ENCODE measurements around the gene EDN1. TPM values are rescaled to one million over a fixed set of nuclear protein-coding genes. Genes with fewer than 3 reads are reported as not detected.

EDN1 gene
- 2.9 and 9.7 TPM in 2 replicates for total RNA-seq

DNA sequence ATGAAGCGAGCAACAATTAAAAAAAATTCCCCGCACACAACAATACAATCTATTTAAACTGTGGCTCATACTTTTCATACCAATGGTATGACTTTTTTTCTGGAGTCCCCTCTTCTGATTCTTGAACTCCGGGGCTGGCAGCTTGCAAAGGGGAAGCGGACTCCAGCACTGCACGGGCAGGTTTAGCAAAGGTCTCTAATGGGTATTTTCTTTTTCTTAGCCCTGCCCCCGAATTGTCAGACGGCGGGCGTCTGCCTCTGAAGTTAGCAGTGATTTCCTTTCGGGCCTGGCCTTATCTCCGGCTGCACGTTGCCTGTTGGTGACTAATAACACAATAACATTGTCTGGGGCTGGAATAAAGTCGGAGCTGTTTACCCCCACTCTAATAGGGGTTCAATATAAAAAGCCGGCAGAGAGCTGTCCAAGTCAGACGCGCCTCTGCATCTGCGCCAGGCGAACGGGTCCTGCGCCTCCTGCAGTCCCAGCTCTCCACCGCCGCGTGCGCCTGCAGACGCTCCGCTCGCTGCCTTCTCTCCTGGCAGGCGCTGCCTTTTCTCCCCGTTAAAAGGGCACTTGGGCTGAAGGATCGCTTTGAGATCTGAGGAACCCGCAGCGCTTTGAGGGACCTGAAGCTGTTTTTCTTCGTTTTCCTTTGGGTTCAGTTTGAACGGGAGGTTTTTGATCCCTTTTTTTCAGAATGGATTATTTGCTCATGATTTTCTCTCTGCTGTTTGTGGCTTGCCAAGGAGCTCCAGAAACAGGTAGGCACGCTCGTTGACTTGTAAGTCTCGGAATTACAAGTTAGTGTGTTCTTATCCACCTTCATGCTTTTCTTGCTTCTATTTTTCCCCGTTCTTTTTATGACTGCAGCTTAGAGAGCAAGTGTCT is at the start of gene EDN1:
Gene EDN1 (plus strand): TSS at position 429 of the 888 bp plus-strand sequence. CDS start 269 bp downstream, at position 698.
- peak; percentile 80 for DNase-seq (ENCODE audit: low read depth)
- FAIRE-seq = no peak
- H3K4me3 ChIP-seq (ENCODE audit: low read depth, low read length) = peak within 1 kb of the TSS; percentile 48

DNA sequence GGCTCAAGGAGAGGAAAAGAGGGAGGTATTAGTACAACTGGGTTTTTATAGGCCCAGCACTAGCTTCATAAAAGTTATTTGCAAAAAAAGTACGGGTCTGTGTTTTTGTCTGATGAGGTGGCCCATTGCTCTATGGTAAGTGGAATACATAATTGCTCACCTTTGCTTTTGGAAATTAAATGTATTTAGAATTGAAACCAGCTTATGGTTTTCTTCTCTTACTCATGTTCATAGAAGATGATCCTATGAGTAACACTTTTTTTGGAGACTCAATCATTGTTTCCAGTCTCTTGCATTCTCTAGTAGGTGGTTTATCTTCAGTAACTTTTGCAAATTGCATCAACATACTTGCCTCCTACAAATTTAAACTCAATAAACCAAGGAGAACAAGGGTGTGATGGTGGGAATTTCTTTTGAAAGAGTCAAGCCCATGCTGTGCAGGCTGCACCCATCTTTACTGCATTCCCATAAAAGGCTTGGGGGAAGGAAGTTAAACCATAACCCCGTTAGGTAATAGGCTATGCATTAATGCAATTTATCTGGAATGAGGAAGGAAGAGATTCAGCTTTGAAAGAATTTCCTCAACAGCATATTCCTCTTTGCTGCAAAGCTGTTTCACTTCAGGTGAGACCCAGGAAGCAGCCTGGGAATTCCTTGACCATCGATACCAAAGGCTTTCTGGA is 48.5 kb upstream of the EDN1 start:
- no peak for FAIRE-seq
- DNase-seq (ENCODE audit: low read depth) = peak; percentile 69
- TF ChIP-seq, protein P1, sequence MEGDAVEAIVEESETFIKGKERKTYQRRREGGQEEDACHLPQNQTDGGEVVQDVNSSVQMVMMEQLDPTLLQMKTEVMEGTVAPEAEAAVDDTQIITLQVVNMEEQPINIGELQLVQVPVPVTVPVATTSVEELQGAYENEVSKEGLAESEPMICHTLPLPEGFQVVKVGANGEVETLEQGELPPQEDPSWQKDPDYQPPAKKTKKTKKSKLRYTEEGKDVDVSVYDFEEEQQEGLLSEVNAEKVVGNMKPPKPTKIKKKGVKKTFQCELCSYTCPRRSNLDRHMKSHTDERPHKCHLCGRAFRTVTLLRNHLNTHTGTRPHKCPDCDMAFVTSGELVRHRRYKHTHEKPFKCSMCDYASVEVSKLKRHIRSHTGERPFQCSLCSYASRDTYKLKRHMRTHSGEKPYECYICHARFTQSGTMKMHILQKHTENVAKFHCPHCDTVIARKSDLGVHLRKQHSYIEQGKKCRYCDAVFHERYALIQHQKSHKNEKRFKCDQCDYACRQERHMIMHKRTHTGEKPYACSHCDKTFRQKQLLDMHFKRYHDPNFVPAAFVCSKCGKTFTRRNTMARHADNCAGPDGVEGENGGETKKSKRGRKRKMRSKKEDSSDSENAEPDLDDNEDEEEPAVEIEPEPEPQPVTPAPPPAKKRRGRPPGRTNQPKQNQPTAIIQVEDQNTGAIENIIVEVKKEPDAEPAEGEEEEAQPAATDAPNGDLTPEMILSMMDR (IDR thresholded peaks at IDR 0.05; ENCODE audit: insufficient read depth, low read length, severe bottlenecking) = no peak
- H3K36me3 ChIP-seq (ENCODE audit: control insufficient read depth, insufficient read depth, low read length) = no peaks in the 10 kb centered on the region
- H3K27me3 ChIP-seq (ENCODE audit: control insufficient read depth, insufficient read depth, low read length) = no peaks in the 10 kb centered on the region
- H3K4me3 ChIP-seq (ENCODE audit: low read depth, low read length) = no peak overlapping the region

More for the DNA sequence above, at the start of gene EDN1:
- H3K27me3 ChIP-seq (ENCODE audit: control insufficient read depth, insufficient read depth, low read length) = no peaks in the 10 kb centered on the region
- TF ChIP-seq, protein P1 (IDR thresholded peaks at IDR 0.05; ENCODE audit: insufficient read depth, low read length, severe bottlenecking) = peak; percentile 64
- H3K36me3 ChIP-seq (ENCODE audit: control insufficient read depth, insufficient read depth, low read length) = peaks cover 1% of the 10 kb centered on the region

DNA sequence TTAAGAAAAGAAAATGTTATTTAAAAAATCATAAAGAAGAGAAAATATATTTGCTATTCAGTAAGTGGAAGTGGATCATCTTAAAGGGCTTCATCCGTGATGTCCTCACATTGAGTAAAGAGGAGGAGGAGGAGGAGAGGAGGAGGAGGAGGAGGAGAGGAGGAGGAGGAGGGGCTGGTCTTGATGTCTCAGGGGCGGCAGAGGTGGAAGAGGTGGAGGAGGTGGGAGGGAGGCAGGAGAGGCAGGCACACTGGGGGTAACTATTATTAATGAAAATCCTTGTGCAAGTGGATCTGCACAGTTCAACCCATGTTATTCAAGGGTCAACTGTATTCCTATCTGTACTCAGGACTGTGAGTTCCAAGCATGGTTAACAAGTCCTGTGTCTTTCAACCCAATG is 47.0 kb upstream of the EDN1 start:
- no peak for FAIRE-seq
- no peaks in the 10 kb centered on the region for H3K27me3 ChIP-seq (ENCODE audit: control insufficient read depth, insufficient read depth, low read length)
- no peaks in the 10 kb centered on the region for H3K36me3 ChIP-seq (ENCODE audit: control insufficient read depth, insufficient read depth, low read length)
- TF ChIP-seq, protein P1 (IDR thresholded peaks at IDR 0.05; ENCODE audit: insufficient read depth, low read length, severe bottlenecking) = no peak
- DNase-seq (ENCODE audit: low read depth) = no peak
- H3K4me3 ChIP-seq (ENCODE audit: low read depth, low read length) = no peak overlapping the region

DNA sequence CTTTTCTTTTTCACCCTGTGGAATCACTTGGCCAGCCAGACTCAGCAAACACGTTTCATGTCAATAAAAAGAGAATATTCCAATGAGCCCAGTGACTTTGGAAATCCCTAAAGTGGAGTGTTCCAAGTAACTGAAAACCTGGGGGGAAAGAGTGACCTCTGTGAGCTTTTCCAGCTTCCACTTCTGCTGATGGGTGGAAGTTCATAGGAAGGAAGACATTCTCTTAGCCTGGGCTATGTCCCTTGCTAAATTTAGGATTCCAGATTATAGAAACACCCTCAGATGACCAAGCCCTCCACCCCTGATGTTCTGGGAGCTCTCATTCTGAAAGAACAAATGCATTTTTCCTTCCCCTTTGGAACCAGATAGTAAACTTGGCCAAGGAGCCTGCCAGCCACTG is 44.8 kb upstream of the EDN1 start:
- DNase-seq (ENCODE audit: low read depth) (no peak), FAIRE-seq (no peak)
- Histone ChIP-seq H3K4me3 (ENCODE audit: low read depth, low read length) (no peak overlapping the region), H3K27me3 (ENCODE audit: control insufficient read depth, insufficient read depth, low read length) (no peaks in the 10 kb centered on the region), H3K36me3 (ENCODE audit: control insufficient read depth, insufficient read depth, low read length) (no peaks in the 10 kb centered on the region)
- TF ChIP-seq, protein P1 (IDR thresholded peaks at IDR 0.05; ENCODE audit: insufficient read depth, low read length, severe bottlenecking) = no peak

DNA sequence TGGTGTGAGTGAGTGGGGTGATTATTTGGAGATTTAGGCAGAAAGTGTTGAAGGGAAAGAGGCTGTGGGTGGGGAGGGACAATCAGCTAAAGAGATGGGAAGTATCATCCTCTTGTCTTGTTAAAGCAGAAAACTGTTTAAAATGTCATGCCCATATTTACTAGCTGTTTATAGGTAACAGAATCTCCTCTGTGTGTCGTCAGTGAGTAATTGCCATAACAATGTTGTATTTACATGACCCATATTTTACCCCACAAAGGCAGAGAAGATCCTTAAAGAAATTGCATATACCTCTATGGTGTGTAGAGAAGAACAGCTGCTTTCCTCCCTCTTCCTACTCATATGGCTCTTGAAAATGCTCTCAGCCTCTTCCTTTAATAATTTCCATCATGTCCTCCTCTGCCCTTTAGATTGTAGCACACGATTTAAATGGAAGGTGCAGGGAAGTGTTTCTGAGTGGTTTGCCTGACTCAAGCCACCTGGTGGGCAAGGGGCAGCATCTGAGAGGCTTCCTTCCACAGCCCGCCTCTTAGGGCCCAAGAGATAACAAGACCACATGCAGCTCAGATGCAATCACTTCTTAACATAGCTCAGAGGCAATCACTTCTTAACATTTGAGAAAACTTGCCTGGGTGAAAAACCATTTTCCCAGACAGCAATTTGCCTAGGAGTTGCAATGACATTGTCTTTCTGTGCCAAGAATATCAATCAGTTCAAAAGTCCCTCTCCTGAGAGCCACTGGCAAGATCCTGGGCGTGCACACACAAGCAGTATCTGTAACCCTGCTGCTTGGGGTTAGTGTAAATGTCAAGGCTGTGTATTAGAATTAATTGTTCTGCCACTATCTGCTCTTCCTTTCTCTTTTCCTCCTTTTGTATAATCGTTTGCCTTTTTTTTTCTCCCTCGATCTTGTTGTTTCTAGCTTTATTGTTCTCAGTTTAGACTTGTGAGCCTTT is 44.1 kb upstream of the EDN1 start:
- H3K4me3 ChIP-seq (ENCODE audit: low read depth, low read length) = no peak overlapping the region
- DNase-seq (ENCODE audit: low read depth) (peak; percentile 38), FAIRE-seq (no peak)
- no peaks in the 10 kb centered on the region for H3K36me3 ChIP-seq (ENCODE audit: control insufficient read depth, insufficient read depth, low read length)
- H3K27me3 ChIP-seq (ENCODE audit: control insufficient read depth, insufficient read depth, low read length) = no peaks in the 10 kb centered on the region
- TF ChIP-seq, protein P1 (IDR thresholded peaks at IDR 0.05; ENCODE audit: insufficient read depth, low read length, severe bottlenecking) = no peak
